ENCODE data around the gene FCSK. TPM values are rescaled to one million over a fixed set of nuclear protein-coding genes. Genes with fewer than 3 reads are reported as not detected.

The FCSK gene
- total and polyA plus RNA-seq, 2 of the 13 experiments (the other 11 are each of a cell fraction or from before 2014, with no cell fraction given) = 9.1 to 19.2 TPM

- TF ChIP-seq GPBP1L1 (CRISPR knock-in tag; IDR thresholded peaks at IDR 0.05) (no peak), ZNF816 (CRISPR knock-in tag; IDR thresholded peaks at IDR 0.05; ENCODE audit: borderline replicate concordance) (no peak), SIN3A (IDR thresholded peaks at IDR 0.05; ENCODE audit: borderline replicate concordance, low read depth, low read length) (no peak), ZNF12 (CRISPR knock-in tag; IDR thresholded peaks at IDR 0.05) (no peak; the same call in 1 of the 2 replicates), ZNF337 (CRISPR knock-in tag; IDR thresholded peaks at IDR 0.05; ENCODE audit: borderline replicate concordance, low read depth) (no peak), ZNF7 (CRISPR knock-in tag; IDR thresholded peaks at IDR 0.05) (no peak), THYN1 (CRISPR knock-in tag; IDR thresholded peaks at IDR 0.05; ENCODE audit: borderline replicate concordance, low read depth) (no peak), ASH2L (IDR thresholded peaks at IDR 0.05; ENCODE audit: insufficient read length, low read depth, low read length) (no peak), KIAA2018 (CRISPR knock-in tag; IDR thresholded peaks at IDR 0.05; ENCODE audit: borderline replicate concordance) (no peak), TRAFD1 (CRISPR knock-in tag; IDR thresholded peaks at IDR 0.05; ENCODE audit: borderline replicate concordance) (no peak), NBN (conservative IDR thresholded peaks at IDR 0.05) (no peak), CERS6 (CRISPR knock-in tag; IDR thresholded peaks at IDR 0.05) (no peak), ZNF570 (CRISPR knock-in tag; IDR thresholded peaks at IDR 0.05; ENCODE audit: borderline replicate concordance) (no peak), ZNF607 (CRISPR knock-in tag; IDR thresholded peaks at IDR 0.05; ENCODE audit: borderline replicate concordance) (no peak)
- TF ChIP-seq, protein P1, sequence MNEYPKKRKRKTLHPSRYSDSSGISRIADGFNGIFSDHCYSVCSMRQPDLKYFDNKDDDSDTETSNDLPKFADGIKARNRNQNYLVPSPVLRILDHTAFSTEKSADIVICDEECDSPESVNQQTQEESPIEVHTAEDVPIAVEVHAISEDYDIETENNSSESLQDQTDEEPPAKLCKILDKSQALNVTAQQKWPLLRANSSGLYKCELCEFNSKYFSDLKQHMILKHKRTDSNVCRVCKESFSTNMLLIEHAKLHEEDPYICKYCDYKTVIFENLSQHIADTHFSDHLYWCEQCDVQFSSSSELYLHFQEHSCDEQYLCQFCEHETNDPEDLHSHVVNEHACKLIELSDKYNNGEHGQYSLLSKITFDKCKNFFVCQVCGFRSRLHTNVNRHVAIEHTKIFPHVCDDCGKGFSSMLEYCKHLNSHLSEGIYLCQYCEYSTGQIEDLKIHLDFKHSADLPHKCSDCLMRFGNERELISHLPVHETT (CRISPR knock-in tag; conservative IDR thresholded peaks at IDR 0.05) = no peak; the same call in 1 of the 2 replicates
Measured at GRCh38 chr16:70440009-70440692, 14.2 kb upstream of the FCSK start (continued).

Data from HepG2 (cell line).